ENCODE results near the gene ETS1. TPM values are rescaled to one million over a fixed set of nuclear protein-coding genes. Genes with fewer than 3 reads are reported as not detected.

The ETS1 gene
- total RNA-seq, 1 experiment from 2014 or later = 29.9 TPM

- peaks cover 6% of the 10 kb centered on the region; the same call in 1 of the 2 replicates for H3K4me1 ChIP-seq (ENCODE audit: insufficient read depth, low read length)
- H3K4me2 ChIP-seq (ENCODE audit: insufficient read depth, insufficient read length, low read length) = no peak overlapping the region
- no peak overlapping the region for H3K4ac ChIP-seq (ENCODE audit: low read depth, low read length)
- H3K23ac ChIP-seq (ENCODE audit: insufficient read length, low read depth, low read length) = no peak overlapping the region
- H3K23me2 ChIP-seq (ENCODE audit: insufficient read length, low read depth, low read length, poor library complexity, severe bottlenecking) = no peaks in the 10 kb centered on the region
- no peak overlapping the region for H3K18ac ChIP-seq (ENCODE audit: insufficient read length, low read depth, low read length)
- Mint-ChIP-seq H3K27ac (no peak overlapping the region; a peak in 1 of 7 replicates), H3K36me3 (ENCODE audit: insufficient read depth in 1 of 3, low read depth in 3 of 3) (no peaks in the 10 kb centered on the region), H3K27me3 (ENCODE audit: low read depth) (peaks cover 16% of the 10 kb centered on the region), H3K9me3 (no peaks in the 10 kb centered on the region), H3K4me3 (no peak overlapping the region), H3K4me1 (peaks cover 36 to 38% of the 10 kb centered on the region in 2 experiments)
- H2AFZ ChIP-seq (ENCODE audit: low read length) = no peak overlapping the region
- H3K79me1 ChIP-seq (ENCODE audit: insufficient read depth, low read depth, low read length, poor library complexity, severe bottlenecking) = no peaks in the 10 kb centered on the region
- H3K27ac ChIP-seq (ENCODE audit: insufficient read length, low read depth, low read length) = no peak overlapping the region
- H4K20me1 ChIP-seq (ENCODE audit: control insufficient read depth, insufficient read depth, insufficient read length) = no peaks in the 10 kb centered on the region
- H3K9me3 ChIP-seq (ENCODE audit: control insufficient read depth, low read depth, low read length) = no peaks in the 10 kb centered on the region
- H3K27me3 ChIP-seq (ENCODE audit: insufficient read depth, low read length) = no peaks in the 10 kb centered on the region
- no peaks in the 10 kb centered on the region for H3K79me2 ChIP-seq (ENCODE audit: insufficient read depth, low read length)
- no peak overlapping the region for H3K9ac ChIP-seq (ENCODE audit: extremely low read depth, insufficient read length, low read length)
- no peak overlapping the region for H4K91ac ChIP-seq (ENCODE audit: insufficient read length, low read depth, low read length)
- TF ChIP-seq CTCF (conservative IDR thresholded peaks at IDR 0.05) = no peak
- H2AK5ac ChIP-seq (ENCODE audit: insufficient read length, low read length) = no peak overlapping the region
- no peak for DNase-seq
- H3K56ac ChIP-seq (ENCODE audit: insufficient read length, low read depth, low read length) = no peak overlapping the region
- no peak overlapping the region for H4K8ac ChIP-seq (replicated peaks; ENCODE audit: insufficient read length, low read depth, low read length)
- no peak overlapping the region for H3K14ac ChIP-seq (ENCODE audit: insufficient read depth, low read length)
- H2BK5ac ChIP-seq (ENCODE audit: insufficient read length, low read length) = no peak overlapping the region
- no peak overlapping the region for H2BK20ac ChIP-seq (ENCODE audit: low read depth, low read length, poor library complexity, severe bottlenecking)
- H2BK12ac ChIP-seq (ENCODE audit: insufficient read length, low read depth, low read length) = no peak overlapping the region
- H4K5ac ChIP-seq (ENCODE audit: insufficient read length, low read depth, low read length) = no peak overlapping the region
- no peak overlapping the region for H2BK120ac ChIP-seq (ENCODE audit: low read depth, low read length, poor library complexity, severe bottlenecking)
- no peak overlapping the region for H3T11ph ChIP-seq (ENCODE audit: low read length)
- WGBS (ENCODE audit: extremely low coverage, insufficient read length, low lambda C conversion rate) = no CpG with 5 or more reads among the region's 10 CpGs
- no peak overlapping the region for H2BK15ac ChIP-seq (ENCODE audit: low read depth, low read length)
Observed at GRCh38 chr11:128608746-128609407, 21.5 kb upstream of the ETS1 start.

Measured in H9 (cell line).